ENCODE data around the gene KCNH1. TPM values are rescaled to one million over a fixed set of nuclear protein-coding genes. Genes with fewer than 3 reads are reported as not detected.

Gene KCNH1
- total RNA-seq, 1 donor from 2014 or later: not detected

GRCh38 chr1:211111351-211111750 is 22.6 kb downstream of the KCNH1 start:
- no peak overlapping the region for H3K27ac Mint-ChIP-seq
- ChIA-PET CTCF (interaction anchor here (0.6 kb wide), 1 partner anchor 123 kb away, joined by 3 read pairs; no protein-coding TSS in a partner anchor), POLR2A (no interaction called here)
- DNase-seq: no peak
- H3K9me3 Mint-ChIP-seq: peaks cover 6% of the 10 kb centered on the region
- intact Hi-C loops (cut with micrococcal nuclease): no loop called here
- H3K4me3 Mint-ChIP-seq: no peak overlapping the region
- H3K27me3 Mint-ChIP-seq: peaks cover 12% of the 10 kb centered on the region
- ATAC-seq (ENCODE audit: low read depth): no peak
- TF ChIP-seq, protein P1, sequence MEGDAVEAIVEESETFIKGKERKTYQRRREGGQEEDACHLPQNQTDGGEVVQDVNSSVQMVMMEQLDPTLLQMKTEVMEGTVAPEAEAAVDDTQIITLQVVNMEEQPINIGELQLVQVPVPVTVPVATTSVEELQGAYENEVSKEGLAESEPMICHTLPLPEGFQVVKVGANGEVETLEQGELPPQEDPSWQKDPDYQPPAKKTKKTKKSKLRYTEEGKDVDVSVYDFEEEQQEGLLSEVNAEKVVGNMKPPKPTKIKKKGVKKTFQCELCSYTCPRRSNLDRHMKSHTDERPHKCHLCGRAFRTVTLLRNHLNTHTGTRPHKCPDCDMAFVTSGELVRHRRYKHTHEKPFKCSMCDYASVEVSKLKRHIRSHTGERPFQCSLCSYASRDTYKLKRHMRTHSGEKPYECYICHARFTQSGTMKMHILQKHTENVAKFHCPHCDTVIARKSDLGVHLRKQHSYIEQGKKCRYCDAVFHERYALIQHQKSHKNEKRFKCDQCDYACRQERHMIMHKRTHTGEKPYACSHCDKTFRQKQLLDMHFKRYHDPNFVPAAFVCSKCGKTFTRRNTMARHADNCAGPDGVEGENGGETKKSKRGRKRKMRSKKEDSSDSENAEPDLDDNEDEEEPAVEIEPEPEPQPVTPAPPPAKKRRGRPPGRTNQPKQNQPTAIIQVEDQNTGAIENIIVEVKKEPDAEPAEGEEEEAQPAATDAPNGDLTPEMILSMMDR (IDR thresholded peaks at IDR 0.05): no peak
- no peaks in the 10 kb centered on the region for H3K36me3 Mint-ChIP-seq (ENCODE audit: low read depth)
- no peaks in the 10 kb centered on the region for H3K4me1 Mint-ChIP-seq

DNA sequence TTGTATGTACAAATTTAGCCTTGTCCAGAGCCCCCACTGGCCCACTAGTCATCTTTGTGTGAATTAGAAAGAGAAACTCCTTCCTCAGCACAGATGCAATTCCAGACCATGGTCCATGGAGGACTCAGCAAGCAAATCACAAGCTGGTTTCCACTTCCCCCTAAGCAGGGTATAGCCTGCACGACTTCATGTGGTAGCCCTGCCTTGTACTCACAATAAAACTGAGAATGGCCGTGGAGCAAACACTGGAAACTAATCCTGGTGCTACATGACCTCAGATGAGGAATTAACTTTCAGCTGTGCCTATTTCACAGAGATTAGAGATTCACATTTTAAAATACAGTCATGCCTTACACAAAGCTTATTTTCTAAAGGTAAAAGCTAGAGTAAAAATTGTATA is 32.5 kb downstream of the KCNH1 start:
- Mint-ChIP-seq H3K36me3 (ENCODE audit: low read depth) (no peaks in the 10 kb centered on the region), H3K9me3 (no peaks in the 10 kb centered on the region), H3K4me3 (no peak overlapping the region), H3K27ac (no peak overlapping the region), H3K4me1 (no peaks in the 10 kb centered on the region), H3K27me3 (peaks cover 13% of the 10 kb centered on the region)
- TF ChIP-seq, protein P1 (IDR thresholded peaks at IDR 0.05): no peak
- intact Hi-C loops (cut with micrococcal nuclease): no loop called here
- CTCF ChIA-PET: interaction anchor here (0.6 kb wide), 1 partner anchor 375 kb away, joined by 3 read pairs; no protein-coding TSS in a partner anchor
- no peak for DNase-seq
- no peak for ATAC-seq (ENCODE audit: low read depth)
- POLR2A ChIA-PET: no interaction called here

GRCh38 chr1:211099393-211099792 is 34.6 kb downstream of the KCNH1 start:
- ChIA-PET POLR2A (no interaction called here), CTCF (no interaction called here)
- Mint-ChIP-seq H3K9me3 (no peaks in the 10 kb centered on the region), H3K36me3 (ENCODE audit: low read depth) (no peaks in the 10 kb centered on the region), H3K4me3 (no peak overlapping the region), H3K27me3 (peaks cover 13% of the 10 kb centered on the region), H3K4me1 (no peaks in the 10 kb centered on the region), H3K27ac (no peak overlapping the region)
- DNase-seq (no peak), ATAC-seq (ENCODE audit: low read depth) (no peak)
- intact Hi-C loops (cut with micrococcal nuclease): no loop called here
- TF ChIP-seq, protein P1 (IDR thresholded peaks at IDR 0.05): no peak

DNA sequence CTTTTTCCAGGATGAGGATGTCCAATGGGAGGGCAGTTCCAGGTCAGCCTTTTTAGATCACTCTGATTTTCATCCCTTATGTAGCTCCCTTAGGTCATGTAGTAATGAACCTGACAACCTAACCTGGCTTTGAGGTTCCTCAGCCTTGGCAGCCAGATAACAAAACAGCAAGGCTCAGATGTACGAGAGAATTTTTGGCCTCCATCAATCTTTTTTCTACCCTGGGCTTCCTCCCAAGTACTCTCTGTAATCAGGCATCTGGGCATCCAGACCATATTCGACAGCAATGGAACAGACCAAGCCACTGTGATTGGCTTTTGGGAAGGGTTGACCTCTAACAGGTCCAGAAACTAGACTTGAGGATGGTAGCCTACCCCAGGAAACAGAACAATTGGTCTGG is 38.6 kb downstream of the KCNH1 start:
- H3K4me1 Mint-ChIP-seq: no peaks in the 10 kb centered on the region

GRCh38 chr1:211092955-211093354 is 41.0 kb downstream of the KCNH1 start:
- TF ChIP-seq, protein P1 (IDR thresholded peaks at IDR 0.05): no peak
- ChIA-PET POLR2A (no interaction called here), CTCF (no interaction called here)
- Mint-ChIP-seq H3K9me3 (no peaks in the 10 kb centered on the region), H3K4me1 (no peaks in the 10 kb centered on the region), H3K4me3 (no peak overlapping the region), H3K27me3 (peaks cover 9% of the 10 kb centered on the region), H3K36me3 (ENCODE audit: low read depth) (no peaks in the 10 kb centered on the region), H3K27ac (no peak overlapping the region)
- no peak for DNase-seq
- intact Hi-C loops (cut with micrococcal nuclease): no loop called here
- no peak for ATAC-seq (ENCODE audit: low read depth)

More for the DNA sequence above, 38.6 kb downstream of the KCNH1 start:
- TF ChIP-seq, protein P1 (IDR thresholded peaks at IDR 0.05): no peak
- intact Hi-C loops (cut with micrococcal nuclease): no loop called here
- ChIA-PET POLR2A (no interaction called here), CTCF (no interaction called here)
- Mint-ChIP-seq H3K9me3 (no peaks in the 10 kb centered on the region), H3K36me3 (ENCODE audit: low read depth) (no peaks in the 10 kb centered on the region), H3K27me3 (peaks cover 16% of the 10 kb centered on the region), H3K27ac (no peak overlapping the region), H3K4me3 (no peak overlapping the region)
- ATAC-seq (ENCODE audit: low read depth) (no peak), DNase-seq (no peak)

All from activated B cell treated with CpG ODN at 0.5 μM for 24 hours (primary cell).